GM04504 (cell line): ENCODE measurements around the gene MELTF.

Source experiments
- DNase-seq: peaks from one replicate; pipeline ENCODE4 v3.0.0-alpha.2; 2012; ENCODE audit warnings: low read depth

Gene MELTF

DNA sequence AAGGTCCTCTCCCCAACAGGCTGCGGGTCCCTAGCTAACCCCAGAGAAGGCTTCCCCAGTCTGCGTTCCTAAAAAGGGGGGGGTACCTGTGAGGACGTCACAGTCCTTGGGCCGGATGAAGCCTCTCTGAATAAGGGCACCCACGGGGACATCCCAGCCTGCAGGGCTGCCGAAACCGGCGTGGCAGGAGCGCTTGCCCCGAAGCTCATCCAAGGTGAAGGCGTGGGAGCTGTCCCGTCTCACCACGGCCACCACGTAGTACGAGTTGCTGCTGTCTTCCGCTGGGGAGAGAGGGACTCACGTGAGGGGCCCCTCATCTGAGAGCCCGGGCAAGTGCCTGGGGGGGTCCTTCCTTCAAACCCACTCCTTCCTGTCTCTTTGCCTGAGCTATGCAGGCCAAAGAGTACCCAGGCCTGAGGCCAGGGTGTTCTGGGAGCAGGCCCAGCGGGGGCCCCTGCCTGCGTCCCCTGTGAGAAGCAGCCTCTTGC lies 20.0 kb downstream of the MELTF start:
- DNase-seq = no peak

DNA sequence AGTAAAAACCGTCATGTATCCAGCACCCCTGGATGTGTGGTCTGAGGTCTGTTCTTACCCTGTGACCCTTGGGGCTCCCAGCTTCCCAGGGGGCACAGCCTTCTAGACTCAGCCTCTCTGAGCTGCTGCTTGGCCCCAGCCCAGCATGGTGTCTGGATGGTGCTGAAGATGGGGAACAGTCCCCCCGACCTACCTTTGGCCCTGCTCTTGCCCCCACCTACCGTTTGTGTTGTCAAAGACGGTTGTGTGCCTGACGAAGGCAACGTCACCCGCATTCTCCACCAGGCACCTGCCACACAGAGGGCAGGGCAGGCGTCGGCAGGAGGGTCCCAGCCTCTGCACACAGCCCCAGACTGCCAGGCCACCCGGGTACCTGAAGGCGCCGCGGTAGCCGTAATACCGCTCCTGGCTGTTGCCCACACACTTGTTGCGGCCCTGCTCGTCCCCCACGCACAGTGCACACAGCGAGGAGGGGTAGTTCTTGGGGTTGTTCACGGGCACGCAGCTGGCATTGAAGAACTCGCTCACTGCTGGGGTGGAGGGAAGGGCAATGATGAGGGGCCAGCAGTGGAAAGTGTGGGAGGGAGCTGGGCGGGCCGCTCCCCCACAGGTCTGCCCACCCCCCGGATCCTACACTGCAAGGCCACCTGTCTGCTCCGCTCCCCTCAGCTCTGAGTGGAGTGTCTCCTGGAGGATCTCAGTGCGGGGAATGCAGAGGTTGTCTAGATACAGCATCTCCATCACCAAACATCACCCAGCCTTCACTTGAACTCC lies 21.0 kb downstream of the MELTF start:
- no peak for DNase-seq

DNA sequence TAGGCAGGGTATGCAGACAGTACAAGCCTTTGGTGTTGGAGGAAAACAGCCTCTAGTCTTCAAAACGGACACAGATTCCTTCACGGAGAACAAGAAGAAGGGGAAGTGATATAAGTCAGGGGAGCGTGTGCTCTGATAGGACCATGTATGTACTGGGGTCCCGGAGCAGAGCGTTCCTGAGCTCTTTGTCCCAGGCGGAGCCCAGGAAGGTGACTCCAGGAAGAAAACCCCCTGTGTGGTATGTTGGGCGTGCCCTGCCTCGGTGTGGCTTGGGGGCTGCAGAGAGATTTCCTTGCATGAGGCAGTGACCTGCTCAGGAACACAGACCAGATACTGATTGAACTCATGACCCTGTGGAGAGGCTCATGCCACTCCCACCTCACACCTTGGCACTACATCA lies 21.7 kb downstream of the MELTF start:
- no peak for DNase-seq

DNA sequence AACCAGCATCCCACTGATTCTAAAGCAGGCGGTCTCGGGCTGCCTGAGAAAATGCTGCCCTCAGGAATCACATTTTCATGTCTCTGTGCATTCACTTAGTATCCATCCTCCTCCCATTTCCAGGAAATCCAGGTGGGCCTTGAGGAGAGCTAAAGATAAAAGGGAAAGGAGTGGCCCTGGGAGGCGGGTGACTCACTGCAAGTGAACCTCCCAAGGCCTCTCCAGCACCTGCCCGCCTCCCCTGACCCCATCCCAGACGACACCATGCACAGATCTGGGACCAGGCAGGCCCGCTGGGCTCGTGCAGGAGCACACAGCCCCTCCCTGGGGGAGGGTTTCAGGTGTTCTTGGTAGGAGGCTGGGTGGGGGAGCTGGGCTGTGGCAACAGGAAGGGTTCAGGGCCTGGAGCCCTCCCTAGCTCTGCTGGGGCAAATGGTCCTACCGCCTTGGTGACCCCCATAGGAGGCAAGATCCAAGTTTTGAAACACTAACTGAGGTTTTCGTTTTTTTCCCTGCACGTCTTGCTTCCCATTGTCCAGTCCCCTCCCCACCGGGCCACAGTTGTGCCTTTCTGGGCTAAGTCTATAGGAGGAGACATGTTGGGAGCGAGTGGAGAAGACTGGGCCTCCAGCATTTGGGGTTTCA lies 22.2 kb downstream of the MELTF start:
- no peak for DNase-seq

DNA sequence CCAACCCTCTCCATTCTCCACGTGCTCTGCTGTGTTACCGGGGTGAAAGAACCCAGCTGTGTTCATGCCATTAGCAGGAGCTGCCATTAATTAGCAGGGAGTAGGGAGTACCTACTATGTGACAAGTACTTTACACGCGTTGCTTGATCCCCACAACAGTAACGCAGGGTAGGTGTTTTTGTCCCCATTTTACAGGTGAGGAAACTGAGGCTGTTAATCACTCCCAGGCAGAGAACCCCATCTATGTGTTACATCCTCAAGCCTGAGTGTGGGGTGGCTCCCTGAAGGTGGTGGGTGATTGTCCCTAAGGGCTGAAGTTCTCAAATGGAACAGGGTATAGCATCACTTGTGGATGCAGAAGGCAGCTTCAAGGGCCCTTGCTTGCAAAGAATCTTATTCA lies 22.8 kb downstream of the MELTF start:
- DNase-seq = no peak

DNA sequence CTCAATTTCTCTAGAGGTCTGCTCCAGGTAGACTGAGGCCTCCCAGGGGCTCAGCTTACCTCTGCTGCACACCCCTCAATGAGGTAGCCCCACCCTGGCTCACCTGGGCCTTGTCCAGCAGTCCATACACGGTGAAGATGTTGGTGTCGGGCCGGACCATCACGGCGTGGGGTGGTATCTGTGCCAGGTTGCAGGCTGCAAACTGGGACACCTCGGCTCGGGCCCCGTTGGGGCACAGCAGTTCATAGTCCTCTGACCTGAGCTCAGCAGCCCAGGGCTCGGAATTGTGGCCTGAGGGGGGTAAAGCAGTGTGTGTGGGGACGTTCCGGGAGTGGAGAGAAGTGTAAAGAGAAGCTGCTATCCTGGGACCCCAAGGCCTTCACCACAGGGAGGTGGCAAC lies 23.2 kb downstream of the MELTF start:
- no peak for DNase-seq

DNA sequence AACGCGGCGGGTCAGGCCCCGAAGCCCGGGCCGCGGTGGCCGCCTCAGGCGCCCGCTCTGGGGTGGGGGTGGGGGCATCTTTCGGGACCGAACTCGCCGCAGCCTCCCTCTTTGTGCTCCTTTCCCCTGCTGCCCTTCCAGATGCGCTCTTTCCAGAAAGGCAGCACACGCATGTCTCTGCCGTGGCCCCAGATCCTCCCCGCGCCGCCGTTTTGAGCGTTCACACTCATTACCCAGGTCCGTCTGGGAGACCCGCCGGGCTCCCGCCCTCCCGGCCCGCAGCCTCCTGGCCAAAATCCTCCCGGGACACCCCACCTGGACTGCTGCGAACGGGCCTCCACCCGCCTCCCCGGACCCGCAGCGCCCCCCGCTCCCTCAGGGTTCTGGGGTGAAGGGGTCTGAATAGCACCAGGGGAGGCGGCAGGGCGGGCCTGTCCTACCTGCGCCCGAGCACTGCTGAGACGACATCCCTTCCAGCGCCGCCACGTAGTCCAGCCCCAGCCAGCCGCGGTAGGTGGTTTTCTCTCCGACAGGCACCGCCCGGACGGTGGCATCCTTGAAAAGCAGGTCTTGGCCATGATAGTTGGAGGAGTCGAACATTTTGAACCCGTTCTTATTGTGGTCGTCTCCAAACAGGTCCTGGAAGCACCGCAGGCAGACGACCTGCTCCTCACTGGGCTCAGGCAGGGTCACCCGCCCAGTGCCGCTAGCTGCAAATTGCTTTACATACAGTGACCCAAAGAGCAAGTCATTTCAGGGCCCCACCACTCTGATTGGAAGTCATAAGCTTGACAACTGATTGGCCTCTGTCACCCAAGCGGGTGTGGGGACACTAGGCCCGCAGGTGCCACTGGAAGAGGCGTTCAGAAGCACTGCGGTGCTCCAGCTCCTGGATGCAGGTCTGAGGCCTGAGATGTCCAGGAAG lies 25.9 kb downstream of the MELTF start:
- DNase-seq = no peak

DNA sequence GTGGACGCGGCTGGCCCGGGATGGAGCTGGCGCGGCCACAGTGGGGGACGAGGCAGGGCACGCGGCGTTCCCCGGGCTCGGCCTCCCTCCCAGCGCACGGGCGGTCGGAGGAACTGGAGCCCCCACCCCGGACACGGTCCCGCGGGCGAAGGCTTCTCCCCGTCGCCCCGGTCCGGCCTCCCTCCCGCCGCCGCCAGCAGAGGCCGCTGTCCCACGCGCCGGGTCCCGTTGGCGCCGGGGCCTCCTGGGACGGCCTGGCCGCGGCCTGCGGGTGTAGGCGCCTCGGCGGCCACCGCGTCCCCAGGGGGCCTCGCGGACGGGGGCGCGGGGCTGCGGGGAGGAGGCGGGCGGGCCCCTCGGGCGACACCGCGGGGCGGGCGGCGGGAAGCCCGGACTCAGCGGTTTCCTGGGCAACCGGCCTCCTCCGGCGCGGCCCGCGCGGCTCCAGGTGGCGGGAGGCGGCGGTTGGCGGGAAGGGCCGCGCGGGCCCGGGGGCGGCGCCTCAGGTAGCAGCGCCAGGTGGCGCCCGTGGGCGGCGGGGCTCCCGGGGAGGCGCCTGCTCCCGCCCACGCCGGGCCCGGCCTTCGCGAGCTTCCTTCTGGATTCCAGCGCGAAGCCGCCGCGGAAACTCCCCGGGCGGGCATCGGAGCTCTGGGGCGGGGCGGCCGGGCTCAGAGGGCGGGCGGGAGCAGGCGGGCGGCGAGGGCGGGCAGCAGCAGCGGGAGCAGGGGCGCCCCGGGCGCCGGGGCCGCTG lies 26.7 kb downstream of the MELTF start:
- peak; percentile 40 for DNase-seq

DNA sequence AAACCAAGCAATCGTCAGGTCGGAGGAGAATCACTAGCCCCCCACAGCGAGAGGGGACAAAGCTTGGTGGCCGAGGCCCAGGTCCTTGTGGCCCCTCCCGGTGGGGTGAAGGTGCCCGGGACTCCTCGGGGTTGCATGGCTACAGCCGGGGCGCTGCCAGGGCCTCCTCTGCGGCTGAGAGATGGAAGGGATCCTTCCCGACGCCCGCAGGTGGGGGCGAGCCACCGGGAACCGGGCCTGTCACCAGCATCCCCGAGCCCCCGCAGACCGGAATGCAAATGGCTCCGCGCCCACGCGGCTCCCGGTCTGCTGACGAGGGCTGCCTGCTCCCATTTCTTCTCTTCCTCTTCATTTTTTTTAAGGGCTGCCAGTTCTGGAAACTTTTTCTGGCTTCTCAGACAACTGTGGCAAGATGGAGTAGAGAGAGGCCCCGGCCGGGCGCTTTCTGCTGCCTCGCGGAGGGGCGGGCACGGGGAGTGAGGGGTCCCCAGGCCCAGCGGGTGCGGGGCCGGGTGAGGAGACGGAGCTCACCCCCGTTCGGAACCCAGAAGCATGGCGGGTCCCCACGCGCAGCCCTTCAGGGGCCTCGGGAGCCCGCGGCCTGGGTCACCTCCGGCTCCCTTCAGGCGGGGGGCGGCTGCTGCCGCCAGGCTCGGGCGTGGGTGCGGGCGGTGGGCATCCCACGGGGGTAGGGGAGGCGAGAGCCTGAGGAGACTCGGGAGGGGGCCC lies 27.5 kb downstream of the MELTF start:
- no peak for DNase-seq

DNA sequence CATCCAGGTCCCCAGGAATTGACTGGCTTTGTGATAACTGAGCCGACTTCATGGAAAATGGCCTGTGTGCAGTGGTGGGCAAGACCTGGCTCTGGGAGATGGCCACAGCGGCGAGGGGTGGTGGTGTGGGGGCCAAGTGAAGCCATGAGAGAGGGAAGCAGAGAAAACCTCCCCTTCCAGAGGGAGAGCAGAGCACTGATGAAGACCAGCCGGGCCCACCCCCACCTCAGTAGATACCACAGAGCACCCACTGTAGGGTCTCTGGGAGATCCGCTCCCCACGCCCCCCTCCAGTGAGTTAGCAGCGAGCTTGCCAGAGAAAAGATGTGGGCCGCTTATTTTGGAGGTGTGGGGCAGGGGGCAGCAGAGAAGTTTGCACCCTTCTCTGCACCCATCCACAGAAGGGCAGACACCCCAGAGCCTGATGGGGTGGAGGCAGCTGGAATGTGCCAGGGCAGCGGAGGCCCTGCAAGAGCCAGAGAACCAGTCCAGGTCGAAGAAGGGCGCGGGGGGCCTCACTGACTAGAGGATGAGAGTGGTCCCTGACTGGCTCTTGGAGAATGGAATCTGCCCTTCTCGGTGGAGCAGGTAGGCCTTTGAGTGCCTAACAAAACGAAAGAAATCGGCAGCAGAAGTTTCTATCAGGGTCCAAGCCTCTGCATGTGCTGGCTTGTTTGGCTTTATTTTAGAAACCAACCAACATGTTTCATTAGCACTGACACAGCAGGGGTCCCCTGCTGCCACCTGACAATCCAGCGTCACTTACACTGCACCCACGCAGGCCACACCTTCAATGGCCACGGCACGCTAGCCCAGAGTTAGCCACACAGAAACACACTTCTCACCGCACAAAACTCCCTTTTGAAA lies 28.3 kb downstream of the MELTF start:
- no peak for DNase-seq

DNA sequence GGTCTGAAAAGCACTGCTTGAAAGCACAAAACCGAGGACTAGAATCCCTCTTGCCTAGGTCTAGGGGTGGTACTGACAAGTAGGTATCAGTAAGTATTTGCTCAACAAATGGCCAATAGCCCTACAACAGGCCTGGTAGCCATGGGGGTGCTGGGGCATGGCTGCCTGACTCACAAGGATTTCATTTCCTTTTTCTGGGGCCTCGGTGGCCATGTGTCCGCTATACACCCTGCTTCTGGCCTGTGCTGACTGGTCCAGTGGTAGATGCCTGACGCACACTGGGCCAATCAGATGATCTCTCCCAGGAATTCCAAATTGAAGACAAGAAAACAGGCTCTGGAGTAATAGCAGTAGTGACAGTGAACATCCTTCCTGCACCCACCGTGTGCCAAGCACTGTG lies 29.4 kb downstream of the MELTF start:
- no peak for DNase-seq

DNA sequence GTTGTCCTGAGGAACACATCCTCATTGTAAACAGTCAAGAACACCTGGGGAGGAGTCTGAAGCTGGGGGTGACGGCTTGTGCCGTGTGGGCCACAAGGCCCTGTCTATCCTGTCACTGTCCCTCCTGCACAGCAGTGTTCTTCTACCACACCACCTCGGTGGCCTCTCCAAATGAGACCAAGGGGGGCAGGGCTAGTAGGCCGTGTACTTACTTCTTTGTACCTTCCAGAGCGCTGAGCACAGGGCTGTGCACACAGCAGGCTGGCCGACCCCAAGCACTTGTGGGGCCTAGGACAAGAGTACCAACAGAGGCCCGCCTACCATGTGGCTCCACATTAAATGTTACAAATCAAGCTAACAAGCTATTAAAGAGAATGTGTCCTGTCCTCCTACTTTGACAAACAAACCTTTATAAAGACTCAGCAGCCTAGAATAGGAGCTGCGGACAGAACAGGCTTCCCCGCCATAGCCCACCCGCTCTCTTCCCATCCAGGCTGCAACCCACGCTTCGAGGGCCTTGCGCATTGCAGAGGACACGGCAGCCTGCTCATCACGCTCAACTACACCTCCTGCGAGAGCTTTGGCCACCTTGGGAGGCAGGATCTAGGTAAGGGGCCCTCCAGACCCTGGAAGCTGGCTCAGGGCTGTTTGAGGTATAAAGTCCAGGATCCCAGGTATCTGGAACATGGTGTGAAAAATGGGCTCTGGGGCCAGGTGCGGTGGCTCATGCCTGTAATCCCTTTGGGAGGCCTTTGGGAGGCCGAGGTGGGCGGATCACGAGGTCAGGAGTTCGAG lies 30.5 kb downstream of the MELTF start:
- no peak for DNase-seq

DNA sequence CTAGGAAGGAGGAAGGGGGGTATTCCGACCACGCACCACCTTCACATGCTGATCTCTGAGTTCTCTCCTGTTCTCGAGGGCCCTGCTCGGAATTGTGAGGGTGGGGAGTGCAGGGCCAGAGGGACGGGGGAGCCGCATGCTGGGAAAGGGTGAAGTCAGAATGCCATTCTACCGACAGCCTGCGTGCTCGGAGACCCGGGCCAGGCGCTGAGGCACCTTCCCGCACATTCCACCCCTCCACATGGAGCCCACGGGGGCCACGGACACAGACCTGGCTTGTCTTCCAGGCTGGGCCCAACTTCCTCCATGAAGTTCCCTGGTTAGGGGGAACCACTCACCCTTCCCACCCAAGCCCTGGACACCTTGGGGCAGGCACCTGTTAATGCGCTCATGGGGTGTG lies 32.3 kb downstream of the MELTF start:
- no peak for DNase-seq

DNA sequence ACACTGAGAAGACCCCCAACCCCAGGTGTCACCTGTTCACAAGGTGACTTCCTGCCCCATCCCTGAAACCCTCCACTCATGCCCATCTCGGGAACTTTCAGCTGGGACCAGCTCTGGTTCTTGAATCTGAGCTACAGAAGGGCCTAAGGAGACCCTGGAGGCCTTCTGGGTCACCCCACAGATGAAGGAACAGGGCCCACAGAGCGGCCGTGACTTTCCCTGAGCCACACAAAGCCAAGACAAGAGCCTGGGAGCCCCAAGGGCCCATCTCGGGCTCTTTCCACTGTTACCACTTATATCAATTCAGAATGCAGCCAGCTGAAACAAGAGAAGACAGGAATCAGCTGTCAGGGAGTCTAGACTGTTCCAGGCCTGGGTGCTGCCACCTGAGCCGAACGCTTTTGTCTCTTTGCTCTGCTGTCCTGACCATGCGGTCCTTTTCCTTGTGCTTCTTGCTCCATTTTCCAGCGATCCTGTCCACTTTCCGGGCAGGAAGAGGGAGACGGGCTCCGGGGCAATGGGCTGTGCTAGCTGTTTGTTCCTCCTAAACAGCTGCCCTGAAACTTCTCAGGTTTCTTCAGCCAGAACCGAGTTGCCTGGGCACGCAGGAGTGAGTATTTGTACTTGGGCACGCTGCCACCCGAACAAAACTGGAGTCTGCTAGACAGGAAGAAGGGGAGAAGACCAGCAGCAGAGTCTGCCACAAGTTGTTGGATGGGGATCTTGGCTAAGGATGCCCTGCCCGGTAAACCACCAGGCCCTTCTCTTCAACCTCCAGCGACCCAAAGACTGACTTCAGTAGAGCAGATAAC lies 33.0 kb downstream of the MELTF start:
- DNase-seq = no peak

DNA sequence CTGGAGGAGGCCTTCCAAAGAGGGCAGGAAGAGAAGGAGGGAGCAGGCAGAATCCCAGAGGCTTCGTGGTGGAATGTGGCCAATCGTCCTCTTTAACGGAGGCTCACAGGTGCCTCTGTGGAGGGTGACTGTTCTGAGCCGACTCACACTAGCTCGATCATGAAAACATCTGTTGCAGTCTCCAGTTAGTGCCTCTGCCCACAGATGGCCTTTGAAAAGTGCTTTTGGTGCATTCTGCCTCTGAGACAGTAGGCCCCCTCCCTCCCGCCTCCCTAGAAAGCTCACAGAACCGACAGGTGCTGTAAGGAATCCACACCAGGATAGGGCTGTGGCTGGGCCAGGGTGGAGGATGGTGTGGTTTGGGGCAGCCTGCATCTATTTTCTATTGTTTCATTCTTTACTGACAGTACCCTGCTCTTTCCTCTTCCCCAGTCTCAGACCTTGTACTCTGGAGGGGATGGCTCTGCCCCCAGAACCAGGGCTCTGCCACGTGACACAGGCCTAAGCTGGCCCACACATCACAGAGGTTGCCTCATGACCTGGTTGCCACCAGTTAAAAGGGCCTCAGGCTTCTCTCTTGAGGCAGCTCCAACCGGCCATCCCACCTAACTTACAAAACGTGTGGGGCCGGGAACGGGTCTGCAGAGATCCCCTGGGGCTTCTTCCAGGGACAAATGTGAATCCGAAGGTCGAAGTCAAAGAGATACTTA lies 33.8 kb downstream of the MELTF start:
- no peak for DNase-seq

DNA sequence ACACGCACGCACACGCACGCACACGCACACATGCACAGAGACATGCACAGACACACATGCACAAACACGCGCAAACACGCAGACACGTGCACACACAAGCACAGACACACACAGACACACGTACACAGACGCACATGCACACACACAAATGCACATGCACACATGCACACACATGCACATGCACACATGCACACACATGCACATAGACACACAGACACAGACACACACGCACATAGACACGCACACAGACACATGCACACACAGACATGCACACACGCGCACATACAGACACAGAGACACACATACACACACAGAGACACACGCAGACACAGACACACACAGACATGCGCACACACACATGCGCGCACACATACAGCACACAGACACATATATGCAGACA lies 34.6 kb downstream of the MELTF start:
- no peak for DNase-seq

DNA sequence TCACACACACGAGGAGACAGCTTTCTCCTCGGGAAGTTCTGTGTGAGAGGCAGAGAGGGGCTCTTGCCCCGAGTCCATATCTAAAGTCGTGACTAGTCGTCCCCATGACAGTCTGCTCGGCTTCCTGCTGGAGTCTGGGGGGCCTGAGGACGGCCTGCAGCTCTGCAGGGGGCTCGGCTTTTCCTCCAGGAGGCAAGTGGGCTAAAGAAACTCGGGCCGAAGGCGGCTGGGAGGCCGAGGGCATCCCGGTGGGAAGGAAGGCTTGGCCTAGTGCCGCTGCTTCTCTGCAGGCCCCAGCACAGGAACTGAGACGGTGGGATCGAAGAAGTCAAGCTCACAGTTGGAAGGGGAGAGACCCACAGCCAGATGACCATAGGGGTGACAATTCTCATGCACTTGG lies 35.6 kb downstream of the MELTF start:
- DNase-seq = no peak
